Caco-2 (cell line): Measurements from ENCODE around the gene PTMA. TPM values are rescaled to one million over a fixed set of nuclear protein-coding genes. Genes with fewer than 3 reads are reported as not detected.

Experiments used
- BruUV-seq: library from RNA; stranded (reverse); fragments of 400-500 nt; replicated peaks from 2 replicates; lab custom pipeline; 2021; lab: Mats Ljungman, UMichigan
- CTCF ChIA-PET: fragments of 300-600 bp; sonication (Branson Sonifier 250); formaldehyde crosslinking; loops from one replicate; lab custom pipeline; 2022; ENCODE audit warnings: antibody characterized with exemption; lab: Charles Lee
- POLR2A ChIA-PET: fragments of 300-600 bp; sonication (Branson Sonifier 250); formaldehyde crosslinking; loops from one replicate; lab custom pipeline; 2022; ENCODE audit warnings: antibody characterized with exemption; lab: Charles Lee
- DNase-seq, 2 experiments: peaks; one replicate each; pipeline versions ENCODE4 v3.0.0 to v3.0.0-alpha.2; 2020 to 2022
- H3K27me3 ChIP-seq: replicated peaks from 2 replicates; pipeline ENCODE4 v1.6.0; 2011; ENCODE audit warnings: low read length; ENCODE audit not compliant: control insufficient read depth, insufficient read depth
- H3K36me3 ChIP-seq: 2 replicates; pipeline ENCODE4 v1.5.1; 2011; ENCODE audit warnings: low read length; ENCODE audit not compliant: control insufficient read depth, insufficient read depth
- H3K4me1 ChIP-seq: fragments of 250-450 bp; sonication (Bioruptor Pico); 2 replicates; pipeline ENCODE4 v1.5.1; 2020; ENCODE audit warnings: mild to moderate bottlenecking
- H3K4me3 ChIP-seq: 2 replicates; pipeline ENCODE4 v1.5.1; 2011; ENCODE audit warnings: low read depth, mild to moderate bottlenecking, control low read depth, low read length
- H3K9me3 ChIP-seq: fragments of 250-450 bp; sonication (Bioruptor Pico); 2 replicates; pipeline ENCODE4 v1.5.1; 2020; ENCODE audit warnings: mild to moderate bottlenecking, moderate library complexity
- H3K27ac Mint-ChIP-seq: one replicate; pipeline ENCODE4 v1.8.0; 2022; ENCODE audit warnings: mixed read lengths; ENCODE audit not compliant: unreplicated experiment
- H3K27me3 Mint-ChIP-seq: one replicate; pipeline ENCODE4 v1.8.0; 2022; ENCODE audit warnings: mixed read lengths; ENCODE audit not compliant: insufficient read depth, unreplicated experiment
- H3K36me3 Mint-ChIP-seq: one replicate; pipeline ENCODE4 v1.8.0; 2022; ENCODE audit warnings: mild to moderate bottlenecking, mixed read lengths; ENCODE audit not compliant: insufficient read depth, unreplicated experiment
- H3K4me1 Mint-ChIP-seq: one replicate; pipeline ENCODE4 v1.8.0; 2022; ENCODE audit warnings: low read depth, mixed read lengths; ENCODE audit not compliant: unreplicated experiment
- H3K4me3 Mint-ChIP-seq: one replicate; pipeline ENCODE4 v1.8.0; 2022; ENCODE audit warnings: mild to moderate bottlenecking, moderate library complexity, mixed read lengths; ENCODE audit not compliant: unreplicated experiment
- H3K9me3 Mint-ChIP-seq: one replicate; pipeline ENCODE4 v1.8.0; 2022; ENCODE audit warnings: mixed read lengths; ENCODE audit not compliant: unreplicated experiment
- intact Hi-C: fragments of 100-400 bp; cut with micrococcal nuclease; formaldehyde crosslinking; loops from one replicate; pipeline ENCODE4 v1.10.0; 2022; ENCODE audit not compliant: unreplicated experiment
- total RNA-seq: library from RNA; stranded (reverse); gene quantifications from 2 replicates; pipeline ENCODE4 v1.2.3, GENCODE V29; 2022
- TF ChIP-seq, protein P1 (sequence below), 2 experiments: fragments of 200-600 bp in 1 of 2; IDR thresholded peaks; 1 replicate in 1 of 2; 2 replicates in 1 of 2; pipeline versions ENCODE4 v1.5.1 to v1.8.0; 2011 to 2022; ENCODE audit warnings: antibody characterized with exemption in 1 of 2, control low read depth in 1 of 2, inconsistent platforms in 1 of 2, low read depth in 1 of 2, low read length in 1 of 2, mild to moderate bottlenecking in 1 of 2, moderate library complexity in 1 of 2; ENCODE audit not compliant: insufficient read depth in 1 of 2, severe bottlenecking in 1 of 2, unreplicated experiment in 1 of 2

PTMA gene
- total RNA-seq, 1 experiment from 2014 or later: 669 TPM

DNA sequence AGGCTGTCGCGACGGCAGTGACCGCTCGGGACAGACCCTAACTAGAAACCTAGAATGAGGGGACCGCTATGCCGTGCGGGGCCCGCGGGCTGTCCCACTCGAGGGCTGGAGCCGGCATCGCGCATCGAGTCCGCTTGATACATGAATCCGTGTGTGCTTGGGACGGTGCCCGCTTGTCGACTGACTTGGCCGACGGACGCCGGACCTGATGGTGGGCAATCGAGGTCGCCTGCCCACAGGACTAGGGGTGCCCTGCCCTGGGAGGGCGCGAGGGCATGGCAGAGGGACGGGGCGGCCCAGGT is 749 bp upstream of the PTMA start:
- peak in 1 of 2 experiments; percentile 53 for DNase-seq
- TF ChIP-seq, protein P1, sequence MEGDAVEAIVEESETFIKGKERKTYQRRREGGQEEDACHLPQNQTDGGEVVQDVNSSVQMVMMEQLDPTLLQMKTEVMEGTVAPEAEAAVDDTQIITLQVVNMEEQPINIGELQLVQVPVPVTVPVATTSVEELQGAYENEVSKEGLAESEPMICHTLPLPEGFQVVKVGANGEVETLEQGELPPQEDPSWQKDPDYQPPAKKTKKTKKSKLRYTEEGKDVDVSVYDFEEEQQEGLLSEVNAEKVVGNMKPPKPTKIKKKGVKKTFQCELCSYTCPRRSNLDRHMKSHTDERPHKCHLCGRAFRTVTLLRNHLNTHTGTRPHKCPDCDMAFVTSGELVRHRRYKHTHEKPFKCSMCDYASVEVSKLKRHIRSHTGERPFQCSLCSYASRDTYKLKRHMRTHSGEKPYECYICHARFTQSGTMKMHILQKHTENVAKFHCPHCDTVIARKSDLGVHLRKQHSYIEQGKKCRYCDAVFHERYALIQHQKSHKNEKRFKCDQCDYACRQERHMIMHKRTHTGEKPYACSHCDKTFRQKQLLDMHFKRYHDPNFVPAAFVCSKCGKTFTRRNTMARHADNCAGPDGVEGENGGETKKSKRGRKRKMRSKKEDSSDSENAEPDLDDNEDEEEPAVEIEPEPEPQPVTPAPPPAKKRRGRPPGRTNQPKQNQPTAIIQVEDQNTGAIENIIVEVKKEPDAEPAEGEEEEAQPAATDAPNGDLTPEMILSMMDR (IDR thresholded peaks at IDR 0.05; ENCODE audit: insufficient read depth in 1 of 2, low read depth in 1 of 2, low read length in 1 of 2, severe bottlenecking in 1 of 2, unreplicated experiment in 1 of 2): no peak
- peak overlapping the region; percentile 88 for H3K4me3 Mint-ChIP-seq

DNA sequence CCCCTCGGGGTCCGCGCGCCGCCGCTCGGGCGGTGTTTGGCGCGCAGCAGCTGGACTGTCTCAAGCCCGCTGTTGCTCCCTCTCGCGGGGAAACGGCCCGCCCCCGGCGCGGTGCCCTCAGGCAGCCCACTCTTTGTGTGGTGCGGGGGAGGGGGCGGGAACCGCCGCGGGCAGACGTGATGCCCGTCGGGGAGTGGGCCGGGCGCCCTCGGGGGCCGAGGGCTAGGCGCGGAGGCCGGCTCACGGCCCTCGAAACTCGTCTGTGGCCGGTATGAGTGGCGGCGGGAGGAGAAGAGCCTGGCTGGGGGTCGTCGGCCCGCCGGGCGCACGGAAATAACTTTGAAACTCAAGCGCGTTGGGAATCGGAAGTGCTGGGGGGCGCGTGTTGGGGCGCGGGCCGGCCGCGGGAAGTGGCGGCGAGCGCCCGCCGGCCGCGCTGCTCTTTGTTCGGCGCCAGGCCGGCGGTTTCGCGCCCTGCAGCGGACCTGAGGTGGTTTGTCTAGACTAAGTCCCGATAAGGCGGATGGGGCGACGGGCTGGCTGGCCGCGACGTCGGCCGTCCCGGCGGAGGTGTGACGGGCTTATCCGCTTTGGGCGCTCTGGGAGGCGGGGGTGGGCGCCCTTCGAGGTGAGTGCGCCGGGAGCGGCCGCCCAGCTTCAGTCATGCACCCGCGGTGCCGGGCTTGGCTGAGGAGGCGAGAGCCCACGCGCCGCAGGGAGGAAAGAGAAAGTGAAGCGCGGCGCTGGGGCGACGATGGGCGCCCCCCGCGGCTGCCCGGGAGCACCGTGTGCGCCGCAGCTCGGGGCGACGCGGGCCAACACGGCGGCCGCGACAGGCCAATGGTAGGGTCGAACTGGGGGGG is 679 bp downstream of the PTMA start:
- Histone ChIP-seq H3K4me3 (peak overlapping the region; percentile 89), H3K27me3 (no peaks in the 10 kb centered on the region), H3K4me1 (0 out of 2 replicates have a peak, but pooled peaks cover 6% of the 10 kb centered on the region), H3K36me3 (peaks cover 3% of the 10 kb centered on the region), H3K9me3 (no peaks in the 10 kb centered on the region)
- peak in 1 of 2 experiments; percentile 10 for DNase-seq
- peak overlapping the region; percentile 89 for H3K27ac Mint-ChIP-seq
- TF ChIP-seq, protein P1 (IDR thresholded peaks at IDR 0.05; ENCODE audit: insufficient read depth in 1 of 2, low read depth in 1 of 2, low read length in 1 of 2, severe bottlenecking in 1 of 2, unreplicated experiment in 1 of 2): no peak
- H3K36me3 Mint-ChIP-seq: peaks cover 77% of the 10 kb centered on the region
- peaks cover 7% of the 10 kb centered on the region for H3K4me1 Mint-ChIP-seq
- CTCF ChIA-PET: interaction anchor here (1.0 to 2.5 kb wide), 5 partner anchors 29 to 95 kb away, joined by 4 to 11 read pairs (median 5); no protein-coding TSS in a partner anchor
- H3K27me3 Mint-ChIP-seq: no peaks in the 10 kb centered on the region
- TSS peak; percentile 55 for BruUV-seq
- POLR2A ChIA-PET: interaction anchor here (0.9 to 2.8 kb wide), 6 partner anchors 29 to 245 kb away, joined by 3 to 20 read pairs (median 7); partner anchors contain the start of gene NCL
- intact Hi-C loops: no loop called here
- H3K4me3 Mint-ChIP-seq: peak overlapping the region; percentile 88
- H3K9me3 Mint-ChIP-seq: no peaks in the 10 kb centered on the region

More for the DNA sequence above, 749 bp upstream of the PTMA start:
- intact Hi-C loops: loop anchor here (1.0 kb wide), 1 partner anchor 45 kb away; no protein-coding TSS in a partner anchor
- Mint-ChIP-seq H3K27me3 (no peaks in the 10 kb centered on the region), H3K9me3 (no peaks in the 10 kb centered on the region), H3K4me1 (peaks cover 7% of the 10 kb centered on the region), H3K36me3 (peaks cover 65% of the 10 kb centered on the region), H3K27ac (peak overlapping the region; percentile 99)
- ChIA-PET POLR2A (interaction anchor here (0.7 to 2.8 kb wide), 7 partner anchors 27 to 243 kb away, joined by 3 to 20 read pairs (median 6); partner anchors contain the start of gene NCL), CTCF (interaction anchor here (0.6 to 2.5 kb wide), 5 partner anchors 17 to 99 kb away, joined by 3 to 11 read pairs (median 7); no protein-coding TSS in a partner anchor)
- BruUV-seq: no TSS peak
- H3K4me3 ChIP-seq: peak overlapping the region; percentile 67
- no peaks in the 10 kb centered on the region for H3K4me1 ChIP-seq
- H3K36me3 ChIP-seq: peaks cover 3% of the 10 kb centered on the region
- H3K27me3 ChIP-seq: no peaks in the 10 kb centered on the region
- H3K9me3 ChIP-seq: no peaks in the 10 kb centered on the region

DNA sequence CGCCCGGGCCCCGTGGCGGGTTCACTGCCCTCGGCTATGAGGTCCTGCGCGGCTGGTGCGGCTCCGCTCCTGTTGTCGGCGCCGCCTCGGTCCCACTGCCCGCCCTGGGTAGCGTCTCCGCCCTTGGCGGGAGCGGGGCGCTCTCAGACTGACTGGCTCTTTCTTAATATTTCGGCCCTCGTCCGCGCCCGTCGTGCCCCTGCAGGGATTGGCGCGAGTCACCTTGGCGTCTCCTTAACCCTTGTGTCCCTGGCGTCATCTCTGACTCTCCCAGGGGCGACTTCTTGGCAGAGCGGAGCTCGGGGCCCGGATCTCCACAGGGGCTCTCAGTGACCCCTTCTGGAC is 1.3 kb downstream of the PTMA start:
- ChIA-PET POLR2A (interaction anchor here (0.6 kb wide), 1 partner anchor 32 kb away, joined by 3 read pairs; no protein-coding TSS in a partner anchor), CTCF (interaction anchor here (1.0 kb wide), 1 partner anchor 32 kb away, joined by 4 read pairs; no protein-coding TSS in a partner anchor)
- Mint-ChIP-seq H3K36me3 (peaks cover 83% of the 10 kb centered on the region), H3K4me3 (peak overlapping the region; percentile 88), H3K27me3 (no peaks in the 10 kb centered on the region), H3K9me3 (no peaks in the 10 kb centered on the region), H3K27ac (peak overlapping the region; percentile 89), H3K4me1 (peaks cover 7% of the 10 kb centered on the region)
- H3K9me3 ChIP-seq: no peaks in the 10 kb centered on the region
- TF ChIP-seq, protein P1 (IDR thresholded peaks at IDR 0.05; ENCODE audit: insufficient read depth in 1 of 2, low read depth in 1 of 2, low read length in 1 of 2, severe bottlenecking in 1 of 2, unreplicated experiment in 1 of 2): no peak
- H3K27me3 ChIP-seq: no peaks in the 10 kb centered on the region
- intact Hi-C loops: no loop called here
- H3K4me3 ChIP-seq: peak overlapping the region; percentile 89
- no TSS peak for BruUV-seq
- H3K36me3 ChIP-seq: peaks cover 3% of the 10 kb centered on the region
- peaks cover 6% of the 10 kb centered on the region; the same call in 1 of the 2 replicates for H3K4me1 ChIP-seq
- DNase-seq: peak in 1 of 2 experiments; percentile 55
